ENCODE data around the gene SEPTIN10. TPM values are rescaled to one million over a fixed set of nuclear protein-coding genes. Genes with fewer than 3 reads are reported as not detected.
"Not testable (repeated sequence)": the region's sequence is repeated elsewhere in the genome, so short reads cannot be mapped to it uniquely, and the experiment has no call there.

The SEPTIN10 gene
- total RNA-seq, 1 experiment from 2014 or later, result 57.5 TPM

DNA sequence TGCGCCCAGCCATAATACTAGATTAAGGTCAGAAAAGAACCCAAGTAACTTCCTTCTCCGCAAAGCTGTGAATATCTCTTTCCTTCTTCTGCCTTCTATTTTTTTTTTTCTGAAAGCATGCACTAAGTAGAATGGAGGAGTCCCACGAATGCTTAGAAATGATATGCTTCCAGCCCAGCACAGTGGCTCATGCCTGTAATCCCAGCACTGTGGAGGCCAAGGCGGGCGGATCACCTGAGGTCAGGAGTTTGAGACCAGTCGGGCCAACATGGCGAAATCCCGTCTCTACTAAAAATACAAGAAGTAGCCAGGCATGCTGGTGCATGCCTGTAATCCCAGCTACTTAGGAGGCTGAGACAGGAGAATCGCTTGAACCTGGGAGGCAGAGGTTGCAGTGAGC, 26.2 kb upstream of the SEPTIN10 start:
- not testable (repeated sequence) for H3K4me3 ChIP-seq (ENCODE audit: insufficient read depth, low read depth, low read length); H3K27me3 ChIP-seq (ENCODE audit: control insufficient read depth, insufficient read depth, low read length); H3K36me3 ChIP-seq (replicated peaks; ENCODE audit: control insufficient read depth, insufficient read depth, low read length); DNase-seq

DNA sequence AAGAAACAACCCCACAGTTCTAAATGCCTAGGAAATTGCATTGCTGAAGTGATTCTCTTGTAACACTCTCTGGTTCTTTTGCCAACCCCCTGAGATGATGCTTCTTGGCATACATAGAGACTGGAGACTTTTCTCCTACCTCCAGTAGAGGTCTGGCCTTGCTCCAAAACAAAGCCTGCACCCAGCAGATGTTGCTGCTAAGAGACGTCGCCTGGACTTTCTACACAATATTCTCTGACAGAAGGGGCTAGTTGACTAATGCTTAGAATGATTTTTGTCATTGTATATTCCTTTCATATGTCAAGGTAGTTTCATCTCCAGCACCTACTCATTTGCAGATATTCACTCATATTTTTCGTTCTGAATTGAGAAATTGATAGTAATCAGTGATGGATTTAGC, 25.0 kb upstream of the SEPTIN10 start:
- H3K4me3 ChIP-seq (ENCODE audit: insufficient read depth, low read depth, low read length), result no peak overlapping the region
- no peaks in the 10 kb centered on the region for H3K36me3 ChIP-seq (replicated peaks; ENCODE audit: control insufficient read depth, insufficient read depth, low read length)
- DNase-seq, result no peak
- H3K27me3 ChIP-seq (ENCODE audit: control insufficient read depth, insufficient read depth, low read length), result no peaks in the 10 kb centered on the region

DNA sequence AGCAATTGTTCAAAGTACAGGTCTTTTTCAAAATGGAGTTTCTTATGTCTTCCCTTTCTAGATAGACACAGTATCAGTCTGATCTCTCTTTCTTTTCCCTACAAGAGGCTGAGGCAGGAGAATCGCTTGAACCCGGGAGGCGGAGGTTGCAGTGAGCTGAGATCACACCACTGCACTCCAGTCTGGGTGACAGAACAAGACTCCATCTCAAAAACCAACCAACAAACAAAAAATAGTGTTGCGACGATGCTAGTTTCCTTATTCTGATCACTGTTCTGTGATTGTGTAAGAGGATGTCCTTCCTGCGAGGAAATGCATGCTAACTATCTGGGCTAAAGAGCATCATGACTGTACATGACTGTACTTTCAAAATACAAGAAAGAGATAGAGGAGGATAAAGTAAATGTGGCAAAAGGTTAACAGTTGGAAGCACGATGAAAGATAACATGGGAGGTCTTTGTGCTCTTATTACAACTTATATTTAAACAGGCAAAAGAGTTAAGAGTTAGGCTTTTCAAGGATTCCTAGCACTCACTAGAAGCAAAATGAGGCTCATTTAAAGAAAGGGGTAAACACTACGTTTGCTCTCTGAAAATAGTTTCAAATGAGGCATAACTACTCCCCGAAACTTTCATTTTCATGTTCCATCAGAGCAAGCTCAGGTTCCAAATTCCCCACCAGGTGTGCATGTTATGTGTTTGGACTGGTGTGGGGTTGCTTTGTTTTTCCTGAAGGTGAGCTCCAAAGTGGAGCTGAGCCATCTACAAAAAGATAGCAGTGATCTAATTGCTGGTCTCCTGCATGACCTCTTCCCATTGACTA, 24.2 kb upstream of the SEPTIN10 start:
- no peaks in the 10 kb centered on the region for H3K36me3 ChIP-seq (replicated peaks; ENCODE audit: control insufficient read depth, insufficient read depth, low read length)
- DNase-seq, result no peak
- no peaks in the 10 kb centered on the region for H3K27me3 ChIP-seq (ENCODE audit: control insufficient read depth, insufficient read depth, low read length)
- no peak overlapping the region for H3K4me3 ChIP-seq (ENCODE audit: insufficient read depth, low read depth, low read length)

DNA sequence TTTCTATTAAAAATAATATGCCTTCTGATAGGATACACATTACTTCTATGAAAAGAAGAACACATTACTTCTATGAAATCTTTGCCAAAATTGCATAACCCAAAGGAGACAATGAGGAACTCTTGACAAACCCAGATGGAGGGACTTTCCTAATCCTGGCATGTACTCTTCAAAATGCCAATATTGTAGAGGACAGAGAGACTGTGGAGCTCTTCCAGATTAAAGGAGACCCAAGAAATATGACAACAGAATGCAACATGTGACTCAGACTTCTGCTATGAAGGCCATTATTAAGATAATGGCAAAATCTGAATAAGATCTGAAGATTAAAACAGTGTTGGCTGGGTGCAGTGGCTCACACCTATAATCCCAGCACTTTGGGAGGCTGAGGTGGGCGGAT, 22.6 kb upstream of the SEPTIN10 start:
- H3K36me3 ChIP-seq (replicated peaks; ENCODE audit: control insufficient read depth, insufficient read depth, low read length), result no peaks in the 10 kb centered on the region
- no peak overlapping the region for H3K4me3 ChIP-seq (ENCODE audit: insufficient read depth, low read depth, low read length)
- H3K27me3 ChIP-seq (ENCODE audit: control insufficient read depth, insufficient read depth, low read length), result no peaks in the 10 kb centered on the region
- DNase-seq, result no peak

DNA sequence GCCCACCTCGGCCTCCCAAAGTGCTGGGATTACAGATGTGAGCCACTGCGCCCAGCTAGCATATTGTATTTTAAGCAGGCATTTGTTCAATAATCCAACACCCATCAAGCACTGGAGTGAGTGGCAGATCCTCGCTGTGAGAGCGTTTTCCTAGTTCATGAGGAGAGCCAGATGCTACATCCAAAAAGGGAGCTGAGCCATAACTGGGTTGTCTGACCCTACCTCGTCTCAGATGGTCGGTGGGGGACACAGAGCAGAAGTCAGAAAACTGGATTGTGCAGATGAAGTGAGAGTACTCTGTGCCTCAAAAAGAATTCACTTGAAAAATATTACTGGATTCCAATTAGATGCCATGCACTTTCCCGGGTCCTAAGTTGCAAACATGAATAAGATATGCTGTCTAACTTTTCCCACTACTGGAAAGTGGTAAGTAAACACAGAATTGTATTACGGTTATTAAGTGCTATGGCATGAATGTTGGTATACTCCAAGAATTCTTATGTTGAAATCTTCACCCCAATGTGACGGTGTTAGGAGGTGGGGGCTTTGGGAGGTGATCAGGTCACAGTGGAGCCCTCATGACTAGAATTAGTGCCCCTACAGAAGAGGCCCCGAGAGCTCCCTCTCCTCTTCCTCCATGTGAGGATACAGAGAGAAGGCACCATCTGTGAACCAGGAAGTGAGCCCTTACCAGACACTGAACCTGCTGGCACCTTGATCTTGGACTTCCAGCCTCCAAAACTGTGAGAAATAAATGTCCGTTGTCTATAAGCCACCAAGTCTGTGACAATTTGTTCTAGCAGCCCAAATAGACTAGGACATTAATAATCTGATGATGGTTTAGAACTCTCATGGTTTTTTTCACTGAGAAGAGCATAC, 21.9 kb upstream of the SEPTIN10 start:
- Histone ChIP-seq H3K36me3 (replicated peaks; ENCODE audit: control insufficient read depth, insufficient read depth, low read length) (no peaks in the 10 kb centered on the region), H3K4me3 (ENCODE audit: insufficient read depth, low read depth, low read length) (no peak overlapping the region), H3K27me3 (ENCODE audit: control insufficient read depth, insufficient read depth, low read length) (no peaks in the 10 kb centered on the region)
- DNase-seq, result no peak

DNA sequence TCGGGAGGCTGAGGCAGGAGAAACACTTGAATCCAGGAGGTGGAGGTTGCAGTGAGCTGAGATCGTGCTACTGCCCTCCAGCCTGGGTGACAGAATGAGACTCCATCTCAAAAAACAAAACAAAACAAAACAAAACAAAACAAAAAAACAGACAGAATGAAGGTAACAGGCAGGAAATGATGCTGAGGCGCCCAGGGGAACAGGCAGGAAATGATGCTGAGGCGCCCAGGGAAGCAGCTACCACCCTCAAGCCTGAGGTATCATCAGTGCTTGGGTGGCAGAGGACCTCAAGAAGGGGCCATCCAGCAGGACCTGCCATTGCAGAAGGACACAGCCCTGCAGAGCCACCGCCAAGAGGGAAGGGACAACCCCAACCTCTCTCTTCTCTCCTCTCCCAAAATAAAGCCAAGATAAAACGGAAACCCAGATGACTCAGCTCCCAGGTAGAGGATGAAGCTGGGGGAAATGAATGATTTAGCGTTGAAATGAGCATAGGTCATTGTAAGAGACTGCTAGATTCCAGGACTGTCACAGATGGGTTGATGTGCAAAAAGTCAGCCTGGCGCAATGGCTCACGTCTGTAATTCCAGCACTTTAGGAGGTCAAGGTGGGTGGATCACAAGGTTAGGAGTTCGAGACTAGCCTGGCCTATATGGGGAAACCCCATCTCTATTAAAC, 19.7 kb upstream of the SEPTIN10 start:
- Histone ChIP-seq H3K27me3 (ENCODE audit: control insufficient read depth, insufficient read depth, low read length) (no peaks in the 10 kb centered on the region), H3K36me3 (replicated peaks; ENCODE audit: control insufficient read depth, insufficient read depth, low read length) (no peaks in the 10 kb centered on the region), H3K4me3 (ENCODE audit: insufficient read depth, low read depth, low read length) (no peak overlapping the region)
- DNase-seq, result no peak

DNA sequence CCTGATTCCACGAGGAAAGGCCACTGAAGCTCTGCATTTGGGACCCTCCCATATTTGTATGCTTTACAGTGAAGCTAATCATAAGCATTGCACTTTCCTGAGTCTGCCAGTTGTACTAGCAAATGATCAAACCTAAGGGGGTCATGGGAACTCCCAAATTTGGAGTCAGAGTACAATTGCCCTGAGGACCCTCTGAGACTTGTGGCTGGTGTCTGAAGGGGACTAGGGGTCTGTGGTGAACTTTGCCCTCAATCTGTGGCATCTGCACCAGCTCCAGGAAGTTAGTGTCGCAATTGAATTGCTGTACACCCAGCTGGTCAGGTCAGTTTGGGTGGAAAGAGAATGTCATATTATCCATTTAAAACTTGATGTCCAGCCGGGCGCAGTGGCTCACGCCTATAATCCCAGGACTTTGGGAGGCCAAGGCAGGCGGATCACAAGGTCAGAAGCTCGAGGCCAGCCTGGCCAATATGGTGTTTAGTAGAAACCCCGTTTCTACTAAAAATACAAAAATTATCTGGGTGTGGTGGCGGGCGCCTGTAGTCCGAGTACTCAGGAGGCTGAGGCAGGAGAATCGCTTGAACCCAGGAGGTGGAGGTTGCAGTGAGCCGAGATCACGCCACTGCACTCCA, 18.5 kb upstream of the SEPTIN10 start:
- Histone ChIP-seq H3K36me3 (replicated peaks; ENCODE audit: control insufficient read depth, insufficient read depth, low read length) (no peaks in the 10 kb centered on the region), H3K4me3 (ENCODE audit: insufficient read depth, low read depth, low read length) (no peak overlapping the region), H3K27me3 (ENCODE audit: control insufficient read depth, insufficient read depth, low read length) (no peaks in the 10 kb centered on the region)
- DNase-seq, result no peak

DNA sequence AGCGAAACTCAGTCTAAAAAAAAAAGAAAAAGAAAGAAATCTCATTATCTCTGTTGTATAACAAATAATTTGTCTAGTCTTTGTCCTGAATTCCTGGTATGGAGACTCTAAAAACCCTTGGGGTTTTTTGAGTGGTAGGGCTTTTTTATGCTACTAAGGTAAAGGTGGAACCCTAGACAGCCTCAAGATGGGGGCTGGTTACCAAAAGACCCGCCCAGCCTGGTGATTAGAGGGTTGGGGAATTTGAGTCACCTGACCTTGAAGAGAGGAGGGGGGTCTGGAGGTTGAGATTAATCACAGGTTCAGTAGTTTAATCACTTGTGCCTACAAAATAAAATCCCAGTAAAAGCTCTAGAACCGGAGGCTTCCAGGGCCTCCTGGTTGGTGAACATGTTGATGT, 18.0 kb upstream of the SEPTIN10 start:
- DNase-seq, result no peak
- Histone ChIP-seq H3K27me3 (ENCODE audit: control insufficient read depth, insufficient read depth, low read length) (no peaks in the 10 kb centered on the region), H3K36me3 (replicated peaks; ENCODE audit: control insufficient read depth, insufficient read depth, low read length) (no peaks in the 10 kb centered on the region), H3K4me3 (ENCODE audit: insufficient read depth, low read depth, low read length) (no peak overlapping the region)

DNA sequence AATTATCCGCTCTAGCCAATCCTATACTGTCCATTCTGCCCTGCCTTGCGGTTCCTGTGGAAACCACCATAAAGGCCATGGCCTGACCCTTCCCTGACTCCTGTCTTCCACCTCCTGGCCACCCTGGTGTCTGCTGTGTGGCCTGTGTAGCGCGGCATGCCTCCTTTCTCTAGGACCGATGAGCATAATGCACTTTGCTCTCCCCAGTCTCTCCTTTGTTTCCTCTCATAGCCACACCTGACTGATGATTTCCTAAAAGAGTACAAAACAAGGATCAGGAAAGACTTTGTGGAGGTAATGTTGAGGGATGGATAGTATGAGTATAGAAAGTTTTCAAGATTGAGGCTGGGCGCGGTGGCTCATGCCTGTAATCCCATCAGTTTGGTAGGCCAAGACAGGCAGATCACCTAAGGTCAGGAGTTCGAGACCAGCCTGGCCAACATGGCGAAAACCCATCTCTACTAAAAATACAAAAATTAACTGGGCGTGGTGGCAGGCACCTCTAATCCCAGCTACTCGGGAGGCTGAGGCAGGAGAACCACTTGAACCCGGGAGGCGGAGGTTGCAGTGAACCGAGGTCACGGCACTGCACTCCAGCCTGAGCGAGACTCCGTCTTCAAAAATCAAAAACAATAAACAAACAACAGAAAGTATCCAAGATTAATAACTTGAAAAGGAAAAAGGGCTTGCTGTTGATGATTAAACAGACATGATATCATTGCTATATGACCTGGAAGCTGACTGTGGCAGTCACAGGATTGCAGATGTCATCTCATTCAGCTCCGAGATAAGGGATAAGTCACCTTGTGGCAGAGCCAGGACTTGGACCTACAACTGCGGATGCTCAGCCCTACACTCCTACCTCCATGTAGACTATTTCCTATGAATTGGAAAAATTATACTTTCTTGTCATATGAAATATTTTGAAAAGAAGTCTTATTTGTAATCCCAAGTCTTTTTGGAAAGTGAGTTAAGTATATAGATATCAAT, 17.0 kb upstream of the SEPTIN10 start:
- H3K36me3 ChIP-seq (replicated peaks; ENCODE audit: control insufficient read depth, insufficient read depth, low read length), result no peaks in the 10 kb centered on the region
- DNase-seq, result no peak
- H3K27me3 ChIP-seq (ENCODE audit: control insufficient read depth, insufficient read depth, low read length), result no peaks in the 10 kb centered on the region
- no peak overlapping the region for H3K4me3 ChIP-seq (ENCODE audit: insufficient read depth, low read depth, low read length)

DNA sequence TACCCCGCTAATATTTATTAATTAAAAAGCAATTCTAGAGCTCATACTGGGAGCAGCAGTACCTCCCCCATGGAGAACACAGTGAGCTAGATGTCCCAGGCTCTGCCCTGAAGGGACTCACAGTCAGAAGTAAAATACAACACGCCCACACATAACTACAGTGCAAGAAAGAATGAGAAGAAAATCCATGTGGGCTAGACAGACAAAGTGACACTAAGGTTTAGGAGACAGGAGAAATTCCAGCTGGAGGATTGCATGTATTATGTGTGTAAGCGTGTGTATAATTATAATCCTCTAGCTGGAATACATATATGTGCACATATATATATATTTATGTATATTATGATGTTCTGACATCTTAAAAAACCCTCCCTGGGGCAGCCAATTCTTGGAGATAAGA, 16.1 kb upstream of the SEPTIN10 start:
- Histone ChIP-seq H3K4me3 (ENCODE audit: insufficient read depth, low read depth, low read length) (no peak overlapping the region), H3K27me3 (ENCODE audit: control insufficient read depth, insufficient read depth, low read length) (no peaks in the 10 kb centered on the region), H3K36me3 (replicated peaks; ENCODE audit: control insufficient read depth, insufficient read depth, low read length) (no peaks in the 10 kb centered on the region)
- DNase-seq, result no peak

DNA sequence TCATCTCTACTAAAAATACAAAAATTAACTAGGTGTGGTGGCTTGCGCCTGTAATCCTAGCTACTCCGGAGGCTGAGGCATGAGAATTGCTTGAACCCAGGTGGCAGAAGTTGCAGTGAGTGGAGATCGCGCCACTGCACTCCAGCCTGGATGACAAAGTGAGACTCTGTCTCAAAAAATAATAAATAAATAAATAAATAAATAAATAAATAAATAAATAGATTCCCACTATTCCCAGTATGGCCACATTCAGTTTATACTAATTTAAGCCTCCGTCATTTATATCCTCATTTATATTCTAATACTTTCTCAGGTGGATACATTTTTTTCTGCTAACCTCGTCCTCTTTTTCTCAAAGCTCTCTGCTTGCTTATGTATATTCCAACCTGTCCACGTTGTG, 14.6 kb upstream of the SEPTIN10 start:
- not testable (repeated sequence) for DNase-seq; H3K4me3 ChIP-seq (ENCODE audit: insufficient read depth, low read depth, low read length); H3K36me3 ChIP-seq (replicated peaks; ENCODE audit: control insufficient read depth, insufficient read depth, low read length); H3K27me3 ChIP-seq (ENCODE audit: control insufficient read depth, insufficient read depth, low read length)

DNA sequence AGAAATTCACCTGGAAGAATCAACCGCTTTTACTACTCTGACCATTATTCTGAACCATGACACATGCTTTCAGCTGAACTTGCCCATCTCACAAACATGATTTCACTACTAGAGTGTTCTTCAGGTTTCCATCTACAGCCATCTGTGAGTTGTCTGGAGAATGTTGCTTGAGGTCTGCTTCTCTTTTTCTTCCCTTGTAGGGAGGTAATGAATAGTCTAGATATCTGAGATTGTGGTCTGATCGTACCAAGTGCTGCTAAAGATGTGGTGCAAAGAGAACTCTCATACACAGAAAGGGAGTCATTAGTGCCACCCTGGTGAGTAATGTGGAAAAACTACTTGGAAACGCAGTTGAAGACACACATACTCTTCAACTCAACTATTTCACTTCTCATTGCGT, 10.6 kb upstream of the SEPTIN10 start:
- DNase-seq, result no peak
- Histone ChIP-seq H3K27me3 (ENCODE audit: control insufficient read depth, insufficient read depth, low read length) (no peaks in the 10 kb centered on the region), H3K36me3 (replicated peaks; ENCODE audit: control insufficient read depth, insufficient read depth, low read length) (no peaks in the 10 kb centered on the region), H3K4me3 (ENCODE audit: insufficient read depth, low read depth, low read length) (no peak overlapping the region)

DNA sequence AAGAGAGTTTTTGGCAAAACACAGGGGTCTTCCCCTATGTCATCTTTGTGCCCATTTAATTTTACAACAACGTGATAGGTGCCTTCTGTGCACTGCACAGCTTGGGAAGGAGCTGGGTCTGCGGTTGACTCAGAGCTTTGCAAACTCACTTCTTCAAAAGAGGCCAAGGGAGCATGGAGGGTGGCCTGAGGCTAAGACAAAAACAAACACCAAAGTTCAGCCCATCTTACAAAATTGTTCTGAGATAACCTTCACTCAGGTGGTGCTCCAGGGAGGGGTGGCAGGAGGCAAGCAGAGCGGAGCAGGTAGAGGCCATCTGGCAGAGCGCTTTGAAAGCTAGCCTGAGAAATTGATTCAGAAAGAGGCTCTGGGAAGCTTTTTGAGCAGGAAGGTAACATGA, 10.2 kb upstream of the SEPTIN10 start:
- no peak for DNase-seq
- H3K27me3 ChIP-seq (ENCODE audit: control insufficient read depth, insufficient read depth, low read length), result no peaks in the 10 kb centered on the region
- no peaks in the 10 kb centered on the region for H3K36me3 ChIP-seq (replicated peaks; ENCODE audit: control insufficient read depth, insufficient read depth, low read length)
- H3K4me3 ChIP-seq (ENCODE audit: insufficient read depth, low read depth, low read length), result no peak overlapping the region

Data from H7 (cell line).